LNCaP clone FGC (cell line): ENCODE results near the gene RCOR1.

Experiments
- DNase-seq: peaks from one replicate; pipeline ENCODE4 v3.0.0-alpha.2; 2011; ENCODE audit warnings: low read depth
- H3K4me3 ChIP-seq: 2 replicates; pipeline ENCODE4 v1.5.1; 2011; ENCODE audit warnings: mild to moderate bottlenecking, low read depth, low read length, control low read depth
- TF ChIP-seq, protein P1 (sequence below): IDR thresholded peaks from 2 replicates; pipeline ENCODE4 v1.5.1; 2012; ENCODE audit warnings: mild to moderate bottlenecking; ENCODE audit not compliant: control insufficient read depth, insufficient read depth; ENCODE audit errors: extremely low read depth

The RCOR1 gene

DNA sequence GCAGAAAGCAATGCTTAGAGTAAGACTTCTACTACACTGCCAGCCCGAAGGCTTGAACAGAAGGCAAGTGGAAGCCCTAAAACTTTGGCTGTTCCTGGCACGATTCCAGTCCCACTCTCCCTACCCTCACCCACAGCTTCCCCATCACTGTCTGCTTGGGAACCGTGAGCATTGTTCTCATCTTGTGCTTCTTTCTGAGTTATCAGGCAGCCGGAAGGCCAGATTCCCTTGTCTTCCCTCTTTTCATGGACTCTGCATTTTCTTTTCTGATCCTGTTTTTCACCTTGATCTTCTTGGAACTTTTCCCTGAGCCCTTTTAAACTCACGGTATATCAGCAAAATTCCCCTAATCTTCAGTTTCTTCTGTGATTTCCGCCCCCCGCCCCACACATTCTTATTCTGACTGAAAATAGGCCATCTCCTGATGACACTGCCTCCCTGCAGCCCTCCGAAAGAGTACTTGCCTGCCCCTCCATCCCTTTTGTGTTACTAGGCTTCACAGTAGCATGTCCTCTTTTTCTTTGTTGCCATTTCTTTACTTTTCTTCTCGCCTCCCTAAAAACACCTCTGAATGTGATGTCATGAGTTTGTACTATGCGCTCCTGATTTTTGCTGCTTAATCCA is 29.9 kb downstream of the RCOR1 start:
- no peak for DNase-seq
- TF ChIP-seq, protein P1, sequence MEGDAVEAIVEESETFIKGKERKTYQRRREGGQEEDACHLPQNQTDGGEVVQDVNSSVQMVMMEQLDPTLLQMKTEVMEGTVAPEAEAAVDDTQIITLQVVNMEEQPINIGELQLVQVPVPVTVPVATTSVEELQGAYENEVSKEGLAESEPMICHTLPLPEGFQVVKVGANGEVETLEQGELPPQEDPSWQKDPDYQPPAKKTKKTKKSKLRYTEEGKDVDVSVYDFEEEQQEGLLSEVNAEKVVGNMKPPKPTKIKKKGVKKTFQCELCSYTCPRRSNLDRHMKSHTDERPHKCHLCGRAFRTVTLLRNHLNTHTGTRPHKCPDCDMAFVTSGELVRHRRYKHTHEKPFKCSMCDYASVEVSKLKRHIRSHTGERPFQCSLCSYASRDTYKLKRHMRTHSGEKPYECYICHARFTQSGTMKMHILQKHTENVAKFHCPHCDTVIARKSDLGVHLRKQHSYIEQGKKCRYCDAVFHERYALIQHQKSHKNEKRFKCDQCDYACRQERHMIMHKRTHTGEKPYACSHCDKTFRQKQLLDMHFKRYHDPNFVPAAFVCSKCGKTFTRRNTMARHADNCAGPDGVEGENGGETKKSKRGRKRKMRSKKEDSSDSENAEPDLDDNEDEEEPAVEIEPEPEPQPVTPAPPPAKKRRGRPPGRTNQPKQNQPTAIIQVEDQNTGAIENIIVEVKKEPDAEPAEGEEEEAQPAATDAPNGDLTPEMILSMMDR, result no peak

DNA sequence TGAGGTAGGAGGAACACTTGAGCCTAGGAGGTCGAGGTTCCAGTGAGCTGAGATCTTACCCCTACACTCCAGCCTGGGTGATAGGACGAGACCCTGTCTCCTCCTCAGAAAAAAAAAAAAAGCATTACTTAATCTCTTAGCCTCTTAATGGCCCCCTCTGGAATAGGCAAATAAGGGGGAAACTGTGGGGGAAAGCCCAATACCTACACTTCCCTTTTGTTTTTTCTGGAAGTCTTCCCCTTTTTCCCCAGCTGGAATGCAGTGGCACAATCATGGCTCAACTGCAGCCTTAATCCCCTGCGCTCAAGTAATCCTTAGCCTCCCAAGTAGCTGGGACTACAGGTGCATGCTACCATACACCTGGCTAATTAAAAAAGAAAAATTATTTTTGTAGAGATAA is 32.2 kb downstream of the RCOR1 start:
- no peak overlapping the region for H3K4me3 ChIP-seq
- TF ChIP-seq, protein P1, result no peak
- DNase-seq, result no peak

More for the DNA sequence above, 29.9 kb downstream of the RCOR1 start:
- H3K4me3 ChIP-seq, result no peak overlapping the region

DNA sequence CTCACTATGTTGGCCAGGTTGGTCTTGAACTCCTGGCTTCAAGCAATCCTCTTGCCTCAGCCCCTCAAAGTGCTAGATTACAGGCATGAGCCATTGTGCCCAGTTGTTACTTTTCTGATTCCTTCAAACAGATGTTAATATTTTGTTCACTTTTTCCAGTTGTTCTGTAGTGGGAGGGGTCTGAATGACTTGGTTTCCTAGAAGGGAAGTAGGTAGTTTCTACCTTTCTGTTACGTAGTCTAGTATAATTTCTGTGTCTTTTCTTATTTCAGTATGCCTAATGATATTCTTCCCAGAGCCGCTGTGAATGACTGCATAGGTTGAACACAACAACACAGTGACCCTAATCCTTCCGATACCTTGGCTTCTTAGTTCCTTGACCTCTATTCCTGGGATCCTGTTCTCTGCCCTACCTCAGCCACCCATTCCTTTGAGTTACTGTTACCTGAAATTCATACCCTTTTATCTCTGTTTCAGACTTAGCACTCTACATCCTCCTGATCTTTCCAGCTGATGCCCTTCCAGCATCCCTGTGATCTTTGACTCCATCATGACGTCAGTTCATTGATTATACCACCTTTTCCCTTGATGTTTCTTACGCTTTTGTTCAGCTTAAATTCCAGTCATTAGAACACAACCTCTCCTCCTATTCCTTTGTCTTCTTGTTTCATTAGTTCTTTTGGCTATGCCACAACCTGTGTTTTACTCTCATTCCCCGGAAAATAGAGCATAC is 33.3 kb downstream of the RCOR1 start:
- TF ChIP-seq, protein P1, result no peak
- no peak overlapping the region for H3K4me3 ChIP-seq
- DNase-seq, result no peak

DNA sequence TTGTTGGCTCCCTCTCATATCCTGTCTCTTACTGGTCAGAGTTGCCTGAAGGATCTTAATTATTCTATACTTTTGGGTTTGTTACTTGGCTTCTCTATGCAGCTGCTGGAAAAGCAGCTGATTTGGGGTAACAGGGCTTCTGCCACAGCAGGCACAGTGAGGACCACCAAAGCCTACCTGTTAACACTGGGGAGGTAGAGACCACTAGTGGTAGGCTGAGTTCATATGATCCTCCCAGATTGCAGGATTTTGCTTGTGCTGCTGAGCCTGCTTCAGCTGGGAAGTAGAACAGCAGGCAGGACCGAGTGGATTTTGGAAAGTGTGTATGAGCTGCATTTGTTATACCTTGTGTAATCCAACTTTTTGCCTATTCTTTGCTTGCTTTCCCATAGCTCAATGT is 34.1 kb downstream of the RCOR1 start:
- TF ChIP-seq, protein P1, result no peak
- DNase-seq, result no peak
- no peak overlapping the region for H3K4me3 ChIP-seq

DNA sequence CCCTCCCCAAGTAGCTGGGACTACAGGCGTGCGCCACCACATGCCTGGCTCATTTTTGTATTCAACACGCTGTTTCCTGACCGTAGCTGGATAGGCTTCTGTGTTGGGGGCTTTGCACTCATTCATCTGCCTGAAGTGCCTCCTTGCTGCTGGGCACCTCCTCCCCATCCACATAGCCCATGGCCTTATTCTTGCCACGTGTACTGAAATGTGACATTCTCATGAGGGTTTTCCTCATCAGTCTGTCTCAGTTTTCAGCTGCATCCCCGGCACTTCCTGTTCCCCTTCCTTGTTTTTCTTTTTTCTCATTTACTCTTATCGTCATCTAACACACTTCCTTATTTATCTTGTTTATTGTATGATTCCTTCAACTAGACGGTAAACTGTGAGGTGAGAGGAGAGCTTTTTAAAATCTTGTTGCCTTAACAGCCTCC is 36.6 kb downstream of the RCOR1 start:
- no peak overlapping the region for H3K4me3 ChIP-seq
- no peak for DNase-seq
- TF ChIP-seq, protein P1, result no peak

DNA sequence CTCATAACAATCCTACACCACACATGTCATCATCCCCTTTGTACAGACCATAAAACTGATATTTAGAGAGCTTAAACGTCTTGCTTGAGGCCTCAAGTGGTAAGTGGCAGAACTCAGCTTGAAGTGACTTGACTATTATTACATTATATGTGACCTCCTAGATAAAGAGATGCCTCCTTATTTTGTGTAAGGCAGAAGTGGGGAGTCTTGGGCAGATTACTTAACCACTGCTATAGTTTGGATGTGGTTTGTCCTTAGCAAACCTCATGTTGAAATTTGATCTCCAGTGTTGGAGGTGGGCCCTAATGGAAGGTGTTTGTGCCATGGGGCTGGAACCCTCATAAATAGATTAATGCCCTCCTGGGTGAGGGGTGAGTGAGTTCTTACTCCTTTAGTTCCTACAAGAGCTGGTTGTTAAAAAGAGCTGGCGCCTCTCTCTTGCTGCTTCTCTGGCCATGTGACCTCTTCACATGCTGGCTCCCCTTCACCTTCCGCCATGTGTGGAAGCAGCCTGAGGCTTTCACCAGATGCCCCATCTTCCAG is 37.4 kb downstream of the RCOR1 start:
- no peak overlapping the region for H3K4me3 ChIP-seq
- TF ChIP-seq, protein P1, result no peak
- DNase-seq, result no peak

DNA sequence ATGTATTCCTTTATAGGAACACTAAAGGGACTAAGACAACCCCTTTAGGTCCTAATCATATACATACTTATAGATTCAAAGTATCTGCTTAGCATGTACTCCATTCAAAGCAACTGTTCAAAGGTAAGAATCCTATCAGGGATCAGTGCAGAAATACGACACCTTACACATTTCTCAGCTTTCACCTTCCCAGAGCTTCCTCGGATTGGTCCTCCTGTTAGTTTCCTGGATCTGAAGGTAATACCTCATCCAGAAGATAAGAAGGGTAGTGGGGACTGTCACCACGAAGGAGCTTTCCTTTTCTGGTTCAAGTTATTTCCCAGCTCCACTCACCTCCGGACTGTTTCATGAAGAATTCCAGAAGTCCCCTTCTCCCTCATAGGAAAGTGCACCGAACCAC is 38.0 kb downstream of the RCOR1 start:
- no peak for DNase-seq
- H3K4me3 ChIP-seq, result no peak overlapping the region
- TF ChIP-seq, protein P1, result no peak
